Hepatocyte (in vitro differentiated cells): ENCODE measurements around the gene PTPN4.

Experiments
- CTCF ChIP-seq: fragments of 200-600 bp; sonication (generic); IDR thresholded peaks from 2 replicates; pipeline ENCODE4 v1.5.1; 2016; ENCODE audit warnings: antibody characterized with exemption, mild to moderate bottlenecking; ENCODE audit not compliant: poor library complexity
- EZH2 ChIP-seq: fragments of 200-600 bp; sonication (generic); IDR thresholded peaks from 2 replicates; pipeline ENCODE4 v1.6.1; 2016; ENCODE audit warnings: antibody characterized with exemption, mild to moderate bottlenecking, borderline replicate concordance
- EZH2phosphoT487 ChIP-seq: fragments of 200-600 bp; sonication (generic); IDR thresholded peaks from one replicate; pipeline ENCODE4 v1.6.1; 2018; ENCODE audit warnings: antibody characterized with exemption, mild to moderate bottlenecking, low read depth, moderate library complexity; ENCODE audit not compliant: unreplicated experiment, severe bottlenecking

GRCh38 chr2:119836455-119837142, 76.9 kb downstream of the PTPN4 start:
- no peak for TF ChIP-seq CTCF
- no peak for TF ChIP-seq EZH2
- TF ChIP-seq EZH2phosphoT487: no peak
